CD4-positive, CD25-positive, alpha-beta regulatory T cell (primary cell): ENCODE measurements around the gene MCU. TPM values are rescaled to one million over a fixed set of nuclear protein-coding genes. Genes with fewer than 3 reads are reported as not detected.
A peak's percentile ranks its signal among the peaks of the same experiment; 100 is the strongest.

Experiments used
- ATAC-seq, 2 donors: fragments of 150-1000 bp; cut with Tn5 transposase; one replicate each; pipeline ENCODE4 v1.10.0; 2021; ENCODE audit warnings: low read depth in 2 of 2, moderate number of reproducible peaks in 2 of 2, moderate library complexity in 1 of 2
- DNase-seq, 3 donors: peaks; one replicate each; pipeline versions ENCODE4 v3.0.0 to v3.0.0-alpha.2; 2012 to 2022; ENCODE audit warnings: mixed read lengths in 1 of 3
- H3K27ac ChIP-seq: one replicate; pipeline ENCODE4 v1.7.0; 2013; ENCODE audit warnings: mild to moderate bottlenecking, low read length; ENCODE audit not compliant: insufficient read depth, poor library complexity, severe bottlenecking
- H3K27me3 ChIP-seq: one replicate; pipeline ENCODE4 v1.7.0; 2013; ENCODE audit warnings: low read length; ENCODE audit not compliant: control insufficient read depth, insufficient read depth
- H3K36me3 ChIP-seq: one replicate; pipeline ENCODE4 v1.7.0; 2013; ENCODE audit warnings: mild to moderate bottlenecking, low read length, moderate library complexity; ENCODE audit not compliant: control insufficient read depth, insufficient read depth
- H3K4me1 ChIP-seq: 2 replicates; pipeline ENCODE4 v1.7.0; 2013; ENCODE audit warnings: mild to moderate bottlenecking, low read length; ENCODE audit not compliant: insufficient read depth, control insufficient read depth, poor library complexity, severe bottlenecking
- H3K4me3 ChIP-seq: one replicate; pipeline ENCODE4 v1.7.0; 2013; ENCODE audit warnings: low read depth, mild to moderate bottlenecking, low read length, moderate library complexity
- H3K9me3 ChIP-seq, 2 experiments: 1 replicate in 1 of 2; 2 replicates in 1 of 2; pipeline ENCODE4 v1.7.0; 2013; ENCODE audit warnings: low read length in 2 of 2, mild to moderate bottlenecking in 1 of 2, moderate library complexity in 1 of 2; ENCODE audit not compliant: control insufficient read depth in 2 of 2
- H3K27ac Mint-ChIP-seq, 3 donors: one replicate each; pipeline ENCODE4 v1.8.0; 2020 to 2022; ENCODE audit warnings: mild to moderate bottlenecking in 3 of 3, mixed read lengths in 3 of 3, moderate library complexity in 2 of 3
- H3K27me3 Mint-ChIP-seq: one replicate; pipeline ENCODE4 v1.8.0; 2022; ENCODE audit warnings: mild to moderate bottlenecking, mixed read lengths
- H3K36me3 Mint-ChIP-seq: one replicate; pipeline ENCODE4 v1.8.0; 2020; ENCODE audit warnings: mixed read lengths
- H3K4me1 Mint-ChIP-seq, 4 donors: one replicate each; pipeline ENCODE4 v1.8.0; 2020 to 2022; ENCODE audit warnings: mixed read lengths in 4 of 4, mild to moderate bottlenecking in 1 of 4
- H3K4me3 Mint-ChIP-seq, 4 donors: one replicate each; pipeline ENCODE4 v1.8.0; 2020 to 2022; ENCODE audit warnings: mild to moderate bottlenecking in 4 of 4, mixed read lengths in 4 of 4, moderate library complexity in 3 of 4
- H3K9me3 Mint-ChIP-seq, 7 donors: one replicate each; pipeline ENCODE4 v1.8.0; 2020 to 2022; ENCODE audit warnings: mixed read lengths in 7 of 7, mild to moderate bottlenecking in 3 of 7, moderate library complexity in 2 of 7
- polyA plus RNA-seq, 4 donors: library from polyadenylated mRNA; unstranded; fragments of 300-500 nt; fragmentation: Illumina TruSeq; gene quantifications; one replicate each; pipeline ENCODE4 v1.2.3, GENCODE V29; 2021
- total RNA-seq: library from RNA; stranded (reverse); gene quantifications from one replicate; pipeline ENCODE4 v1.2.3, GENCODE V29; 2022

MCU gene
- total and polyA plus RNA-seq, 5 donors from 2014 or later, result 9.0 to 15.6 (median 11.9) TPM

GRCh38 chr10:72810976-72811375 is 119.0 kb downstream of the MCU start:
- Mint-ChIP-seq H3K27ac (no peak overlapping the region), H3K4me1 (peaks cover 5 to 26% (median 12%) of the 10 kb centered on the region in 4 donors), H3K4me3 (no peak overlapping the region), H3K9me3 (peaks cover 0 to 3% (median 0%) of the 10 kb centered on the region in 7 donors), H3K27me3 (no peaks in the 10 kb centered on the region), H3K36me3 (peaks cover 18% of the 10 kb centered on the region)
- DNase-seq (no peak), ATAC-seq (no peak)
- Histone ChIP-seq H3K9me3 (no peaks in the 10 kb centered on the region), H3K4me1 (no peaks in the 10 kb centered on the region), H3K27ac (no peak overlapping the region), H3K27me3 (no peaks in the 10 kb centered on the region), H3K36me3 (no peaks in the 10 kb centered on the region), H3K4me3 (no peak overlapping the region)

GRCh38 chr10:72812415-72812752 is 120.4 kb downstream of the MCU start:
- H3K9me3 Mint-ChIP-seq, result peaks cover 0 to 3% (median 0%) of the 10 kb centered on the region in 7 donors
- H3K4me3 Mint-ChIP-seq, result no peak overlapping the region
- ATAC-seq, result no peak

DNA sequence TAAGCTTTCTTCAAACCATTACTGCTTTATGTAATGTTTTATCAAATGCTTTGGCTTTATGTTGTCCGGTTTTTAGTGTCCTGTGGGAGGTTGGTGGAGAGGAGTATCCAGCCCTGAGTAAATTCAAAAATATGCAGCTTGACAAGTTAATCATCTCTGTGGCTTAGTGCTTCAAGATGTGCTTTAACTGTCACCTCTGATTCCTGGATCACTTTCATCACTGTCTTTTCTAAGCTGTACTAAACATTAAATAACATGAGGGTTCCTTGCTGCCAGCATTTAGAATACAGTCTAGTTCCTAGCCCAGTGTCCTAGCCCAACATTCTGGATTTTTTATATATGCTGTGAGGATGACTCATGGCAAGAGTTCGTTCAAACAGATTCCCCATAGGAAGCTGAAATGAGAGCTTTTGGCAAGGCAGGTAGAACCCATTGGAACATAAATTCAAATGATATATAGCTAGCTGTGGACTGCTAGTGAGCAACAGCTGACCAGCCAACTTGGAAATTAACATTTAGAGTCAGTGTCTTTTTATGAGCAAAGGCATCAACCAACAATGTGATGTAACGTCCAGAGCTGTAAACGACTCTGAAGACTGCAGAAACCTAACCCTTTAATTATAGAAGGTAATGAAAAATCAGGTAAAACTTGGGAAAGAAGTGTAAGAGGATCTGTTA is 120.9 kb downstream of the MCU start:
- Mint-ChIP-seq H3K9me3 (peaks cover 0 to 3% (median 0%) of the 10 kb centered on the region in 7 donors), H3K27ac (no peak overlapping the region), H3K4me3 (no peak overlapping the region), H3K4me1 (peaks cover 10 to 32% (median 23%) of the 10 kb centered on the region in 4 donors), H3K27me3 (no peaks in the 10 kb centered on the region), H3K36me3 (peaks cover 18% of the 10 kb centered on the region)
- Histone ChIP-seq H3K36me3 (no peaks in the 10 kb centered on the region), H3K27ac (no peak overlapping the region), H3K4me1 (peaks cover 8% of the 10 kb centered on the region), H3K27me3 (no peaks in the 10 kb centered on the region), H3K9me3 (no peaks in the 10 kb centered on the region), H3K4me3 (no peak overlapping the region)
- no peak for DNase-seq
- no peak for ATAC-seq

More at GRCh38 chr10:72812415-72812752, 120.4 kb downstream of the MCU start:
- no peak for DNase-seq
- Mint-ChIP-seq H3K27me3 (no peaks in the 10 kb centered on the region), H3K4me1 (peaks cover 9 to 30% (median 18%) of the 10 kb centered on the region in 4 donors), H3K27ac (no peak overlapping the region), H3K36me3 (peaks cover 18% of the 10 kb centered on the region)
- H3K27ac ChIP-seq, result no peak overlapping the region
- no peaks in the 10 kb centered on the region for H3K27me3 ChIP-seq
- no peaks in the 10 kb centered on the region for H3K9me3 ChIP-seq
- peaks cover 3% of the 10 kb centered on the region for H3K4me1 ChIP-seq
- no peaks in the 10 kb centered on the region for H3K36me3 ChIP-seq
- no peak overlapping the region for H3K4me3 ChIP-seq

DNA sequence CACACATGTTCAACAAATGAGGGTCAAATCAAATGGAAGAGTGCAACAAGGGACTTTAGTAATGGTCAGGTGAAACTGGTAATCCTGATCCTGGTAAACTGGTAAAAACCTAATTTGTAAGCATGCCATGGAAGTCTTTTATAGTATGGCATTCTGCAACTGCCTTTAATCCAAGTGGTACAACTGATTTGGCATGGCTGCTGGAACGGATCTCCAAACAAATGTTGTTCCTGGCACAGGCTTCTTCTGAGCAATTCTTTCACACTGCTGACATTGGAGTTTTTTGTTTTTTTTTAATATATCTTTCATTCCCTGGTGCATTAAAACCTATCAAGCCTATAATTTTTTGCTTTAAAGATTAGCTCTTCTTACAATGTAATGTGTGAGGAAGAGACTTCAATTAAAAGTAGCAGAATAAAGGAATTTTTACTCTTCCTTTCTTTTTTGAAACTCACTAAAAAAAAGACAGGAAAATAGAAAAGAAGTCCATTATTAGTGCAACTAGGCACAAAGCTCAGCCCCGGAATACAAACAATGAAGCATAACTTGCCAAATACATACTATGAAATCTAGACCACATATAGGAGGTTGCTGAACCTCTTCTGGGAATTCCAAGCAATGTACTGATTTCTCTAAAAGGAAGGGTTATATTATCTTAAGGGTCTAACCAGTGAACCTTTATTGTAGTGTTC is 122.3 kb downstream of the MCU start:
- Histone ChIP-seq H3K27me3 (no peaks in the 10 kb centered on the region), H3K36me3 (no peaks in the 10 kb centered on the region), H3K27ac (no peak overlapping the region), H3K4me3 (no peak overlapping the region), H3K9me3 (no peaks in the 10 kb centered on the region), H3K4me1 (peaks cover 13% of the 10 kb centered on the region)
- Mint-ChIP-seq H3K27ac (no peak overlapping the region), H3K4me1 (peaks cover 19 to 33% (median 26%) of the 10 kb centered on the region in 4 donors), H3K4me3 (no peak overlapping the region), H3K36me3 (peaks cover 8% of the 10 kb centered on the region), H3K27me3 (no peaks in the 10 kb centered on the region), H3K9me3 (no peaks in the 10 kb centered on the region)
- ATAC-seq (no peak), DNase-seq (no peak)

GRCh38 chr10:72816565-72816964 is 124.6 kb downstream of the MCU start:
- no peak for DNase-seq
- Histone ChIP-seq H3K9me3 (no peaks in the 10 kb centered on the region), H3K27ac (no peak overlapping the region), H3K27me3 (no peaks in the 10 kb centered on the region), H3K4me3 (no peak overlapping the region), H3K4me1 (peaks cover 13% of the 10 kb centered on the region), H3K36me3 (no peaks in the 10 kb centered on the region)
- Mint-ChIP-seq H3K4me3 (no peak overlapping the region), H3K36me3 (no peaks in the 10 kb centered on the region), H3K4me1 (peaks cover 15 to 29% (median 22%) of the 10 kb centered on the region in 4 donors), H3K9me3 (no peaks in the 10 kb centered on the region), H3K27ac (no peak overlapping the region), H3K27me3 (no peaks in the 10 kb centered on the region)
- ATAC-seq, result no peak

GRCh38 chr10:72818076-72818475 is 126.1 kb downstream of the MCU start:
- peak overlapping the region in 3 of 4 donors; percentile 13 to 47 (median 44) for H3K4me3 Mint-ChIP-seq
- Histone ChIP-seq H3K9me3 (no peaks in the 10 kb centered on the region), H3K27me3 (no peaks in the 10 kb centered on the region), H3K4me1 (peaks cover 13% of the 10 kb centered on the region), H3K4me3 (peak overlapping the region; percentile 58), H3K27ac (no peak overlapping the region), H3K36me3 (no peaks in the 10 kb centered on the region)
- ATAC-seq (no peak), DNase-seq (peak in 1 of 3 donors; percentile 21)
- no peaks in the 10 kb centered on the region for H3K9me3 Mint-ChIP-seq
- H3K27me3 Mint-ChIP-seq, result no peaks in the 10 kb centered on the region
- H3K36me3 Mint-ChIP-seq, result peaks cover 4% of the 10 kb centered on the region
- peaks cover 10 to 29% (median 22%) of the 10 kb centered on the region in 4 donors for H3K4me1 Mint-ChIP-seq
- H3K27ac Mint-ChIP-seq, result peak overlapping the region; percentile 32 to 90 (median 42)

GRCh38 chr10:72819053-72819452 is 127.1 kb downstream of the MCU start:
- peaks cover 13% of the 10 kb centered on the region for H3K4me1 ChIP-seq
- no peak overlapping the region for H3K27ac Mint-ChIP-seq
- peaks cover 4% of the 10 kb centered on the region for H3K36me3 Mint-ChIP-seq
- H3K4me3 ChIP-seq, result no peak overlapping the region
- no peak for DNase-seq
- H3K36me3 ChIP-seq, result no peaks in the 10 kb centered on the region
- no peaks in the 10 kb centered on the region for H3K27me3 Mint-ChIP-seq
- peaks cover 10 to 29% (median 22%) of the 10 kb centered on the region in 4 donors for H3K4me1 Mint-ChIP-seq
- no peaks in the 10 kb centered on the region for H3K27me3 ChIP-seq
- ATAC-seq, result no peak
- H3K27ac ChIP-seq, result no peak overlapping the region
- H3K9me3 ChIP-seq, result no peaks in the 10 kb centered on the region
- H3K4me3 Mint-ChIP-seq, result peak overlapping the region in 1 of 4 donors; percentile 32
- H3K9me3 Mint-ChIP-seq, result no peaks in the 10 kb centered on the region
